Keratinocyte (primary cell): ENCODE results near the gene ZNF860.

Source experiments
- EZH2 ChIP-seq: IDR thresholded peaks from one replicate; pipeline ENCODE4 v1.6.1; 2012; ENCODE audit warnings: inconsistent platforms, mild to moderate bottlenecking, low read length, moderate library complexity
- TF ChIP-seq, protein P1 (sequence below), 3 experiments: IDR thresholded peaks in 1 of 3; conservative IDR thresholded peaks in 1 of 3; optimal IDR thresholded peaks in 1 of 3; 2 replicates in 2 of 3; 3 replicates in 1 of 3; pipeline versions ENCODE3 to v1.5.1; 2011; ENCODE audit warnings: low read length in 3 of 3, mild to moderate bottlenecking in 3 of 3, moderate library complexity in 2 of 3, control low read depth in 1 of 3, inconsistent platforms in 1 of 3; ENCODE audit not compliant: insufficient read depth in 2 of 3; ENCODE audit errors: extremely low read depth in 1 of 3

DNA sequence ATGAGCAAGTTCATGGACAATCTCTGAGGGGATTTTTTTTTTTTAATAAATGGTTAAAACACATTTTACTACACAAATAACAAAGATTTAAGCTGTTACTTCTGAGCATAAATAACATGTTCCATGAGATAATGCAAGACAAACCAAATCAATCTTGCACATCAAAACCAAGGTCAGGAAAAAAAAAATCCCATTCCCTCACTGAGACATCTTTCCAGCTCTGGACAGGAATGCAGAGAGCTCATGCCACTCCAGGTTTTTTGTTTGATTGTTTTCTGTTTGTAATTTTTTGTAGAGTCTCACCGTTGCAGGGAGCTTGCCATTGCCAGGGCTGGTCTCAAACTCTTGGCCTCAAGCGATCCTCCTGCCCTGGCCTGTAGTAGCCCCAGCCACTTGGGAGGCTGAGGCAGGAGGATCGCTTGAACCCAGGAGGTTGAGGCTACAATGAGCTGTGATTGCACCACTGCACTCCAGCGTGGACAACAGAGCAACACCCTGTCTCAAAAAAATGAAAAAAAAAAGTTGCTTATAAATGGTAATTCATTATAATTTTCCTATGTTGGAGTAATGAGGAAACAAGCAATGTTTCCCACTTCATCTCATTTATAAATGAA, 14.5 kb upstream of the ZNF860 start:
- TF ChIP-seq EZH2 = no peak
- TF ChIP-seq, protein P1, sequence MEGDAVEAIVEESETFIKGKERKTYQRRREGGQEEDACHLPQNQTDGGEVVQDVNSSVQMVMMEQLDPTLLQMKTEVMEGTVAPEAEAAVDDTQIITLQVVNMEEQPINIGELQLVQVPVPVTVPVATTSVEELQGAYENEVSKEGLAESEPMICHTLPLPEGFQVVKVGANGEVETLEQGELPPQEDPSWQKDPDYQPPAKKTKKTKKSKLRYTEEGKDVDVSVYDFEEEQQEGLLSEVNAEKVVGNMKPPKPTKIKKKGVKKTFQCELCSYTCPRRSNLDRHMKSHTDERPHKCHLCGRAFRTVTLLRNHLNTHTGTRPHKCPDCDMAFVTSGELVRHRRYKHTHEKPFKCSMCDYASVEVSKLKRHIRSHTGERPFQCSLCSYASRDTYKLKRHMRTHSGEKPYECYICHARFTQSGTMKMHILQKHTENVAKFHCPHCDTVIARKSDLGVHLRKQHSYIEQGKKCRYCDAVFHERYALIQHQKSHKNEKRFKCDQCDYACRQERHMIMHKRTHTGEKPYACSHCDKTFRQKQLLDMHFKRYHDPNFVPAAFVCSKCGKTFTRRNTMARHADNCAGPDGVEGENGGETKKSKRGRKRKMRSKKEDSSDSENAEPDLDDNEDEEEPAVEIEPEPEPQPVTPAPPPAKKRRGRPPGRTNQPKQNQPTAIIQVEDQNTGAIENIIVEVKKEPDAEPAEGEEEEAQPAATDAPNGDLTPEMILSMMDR (optimal IDR thresholded peaks at IDR 0.05 in 1 of 3, IDR thresholded peaks at IDR 0.05 in 1 of 3, conservative IDR thresholded peaks at IDR 0.05 in 1 of 3; ENCODE audit: extremely low read depth in 1 of 3, insufficient read depth in 2 of 3, low read length in 3 of 3) = no peak
